ENCODE measurements around the gene ITGB7. TPM values are rescaled to one million over a fixed set of nuclear protein-coding genes. Genes with fewer than 3 reads are reported as not detected.
A peak's percentile ranks its signal among the peaks of the same experiment; 100 is the strongest.

Gene ITGB7
- total RNA-seq, 4 donors from 2014 or later: 6.5 to 13.2 (median 7.8) TPM

GRCh38 chr12:53173085-53173715, 33.9 kb downstream of the ITGB7 start:
- 85 to 91% methylated on average over 10 of the region's 10 CpGs for WGBS, 2 donors
- peak in 1 of 2 donors; percentile 49 for DNase-seq (ENCODE audit: low spot score in 2 of 2)
- intact Hi-C loops (cut with DNase I; ENCODE audit: low total_unique reads): no loop called here
- no peak for TF ChIP-seq CTCF (IDR thresholded peaks at IDR 0.05)
- TF ChIP-seq POLR2A (IDR thresholded peaks at IDR 0.05): no peak
- H3K4me3 ChIP-seq (ENCODE audit: low read depth, poor library complexity, severe bottlenecking): no peak overlapping the region

- DNase-seq (ENCODE audit: low spot score in 2 of 2): peak in 1 of 2 donors; percentile 67
- no peak overlapping the region for H3K4me3 ChIP-seq (ENCODE audit: low read depth, poor library complexity, severe bottlenecking)
- 85 to 88% methylated on average over 11 of the region's 11 CpGs for WGBS, 2 donors
- TF ChIP-seq POLR2A (IDR thresholded peaks at IDR 0.05) (no peak), CTCF (IDR thresholded peaks at IDR 0.05) (no peak)
- intact Hi-C loops (cut with DNase I; ENCODE audit: low total_unique reads): no loop called here
Measured at GRCh38 chr12:53172352-53172751, 34.7 kb downstream of the ITGB7 start.

- H3K4me3 ChIP-seq (ENCODE audit: low read depth, poor library complexity, severe bottlenecking): no peak overlapping the region
- no peak for TF ChIP-seq CTCF (IDR thresholded peaks at IDR 0.05)
- no peak for TF ChIP-seq POLR2A (IDR thresholded peaks at IDR 0.05)
- intact Hi-C loops (cut with DNase I; ENCODE audit: low total_unique reads): no loop called here
- WGBS, 2 donors: 51 to 57% methylated on average over 10 of the region's 10 CpGs
- peak in 1 of 2 donors; percentile 56 for DNase-seq (ENCODE audit: low spot score in 2 of 2)
Measured at GRCh38 chr12:53171725-53172329, 35.2 kb downstream of the ITGB7 start.

GRCh38 chr12:53170876-53171724, 36.0 kb downstream of the ITGB7 start:
- peak in 1 of 2 donors; percentile 65 for DNase-seq (ENCODE audit: low spot score in 2 of 2)
- H3K4me3 ChIP-seq (ENCODE audit: low read depth, poor library complexity, severe bottlenecking): no peak overlapping the region
- TF ChIP-seq POLR2A (IDR thresholded peaks at IDR 0.05) (no peak), CTCF (IDR thresholded peaks at IDR 0.05) (no peak)
- intact Hi-C loops (cut with DNase I; ENCODE audit: low total_unique reads): no loop called here
- WGBS, 2 donors: 85 to 86% methylated on average over 14 of the region's 14 CpGs

GRCh38 chr12:53170215-53170614, 36.8 kb downstream of the ITGB7 start:
- H3K4me3 ChIP-seq (ENCODE audit: low read depth, poor library complexity, severe bottlenecking): no peak overlapping the region
- DNase-seq (ENCODE audit: low spot score in 2 of 2): peak in 1 of 2 donors; percentile 36
- intact Hi-C loops (cut with DNase I; ENCODE audit: low total_unique reads): no loop called here
- WGBS, 2 donors: 94 to 95% methylated on average over 8 of the region's 8 CpGs
- TF ChIP-seq CTCF (IDR thresholded peaks at IDR 0.05) (no peak), POLR2A (IDR thresholded peaks at IDR 0.05) (no peak)

Measured in lower leg skin (tissue), 4 donors.